ENCODE measurements around the gene GAB1. TPM values are rescaled to one million over a fixed set of nuclear protein-coding genes. Genes with fewer than 3 reads are reported as not detected.

Gene GAB1
- total and polyA plus RNA-seq, 2 of the 8 experiments (the other 6 are each of a cell fraction or from before 2014, with no cell fraction given) = 6.8 to 21.3 TPM

DNA sequence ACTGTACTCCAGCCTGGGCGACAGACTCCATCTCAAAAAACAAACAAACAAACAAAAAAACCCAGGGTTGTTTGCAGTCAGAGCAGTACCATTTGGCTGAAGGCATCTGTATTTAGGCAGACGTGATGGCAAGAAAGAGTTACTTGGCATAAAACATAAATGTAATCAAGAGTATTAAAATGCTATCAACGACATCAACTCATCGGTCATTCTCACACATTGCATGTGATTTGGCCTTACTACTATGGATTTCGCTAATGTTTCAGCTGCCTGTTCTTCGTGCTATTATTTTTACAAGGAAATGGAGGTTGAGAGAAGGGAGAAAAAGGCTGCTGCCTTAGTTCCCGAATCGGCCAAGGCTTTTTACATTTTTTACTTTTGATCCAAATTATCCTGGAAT lies 161.3 kb downstream of the GAB1 start (continued):
- no peak for TF ChIP-seq SIX5 (IDR thresholded peaks at IDR 0.05; ENCODE audit: low read depth, low read length)
